HG03060 (cell line): ENCODE results near the gene YEATS4.

Experiments
- ATAC-seq: cut with Tn5 transposase; IDR thresholded peaks from one replicate; pipeline ENCODE4 v1.9.1; 2021; ENCODE audit warnings: low read depth, moderate number of reproducible peaks; ENCODE audit not compliant: unreplicated experiment

Gene YEATS4

GRCh38 chr12:69430942-69431590 lies 71.5 kb downstream of the YEATS4 start:
- no peak for ATAC-seq

GRCh38 chr12:69431591-69432222 lies 72.2 kb downstream of the YEATS4 start:
- no peak for ATAC-seq

GRCh38 chr12:69433653-69434052 lies 74.1 kb downstream of the YEATS4 start:
- no peak for ATAC-seq

GRCh38 chr12:69435644-69436043 lies 76.1 kb downstream of the YEATS4 start:
- no peak for ATAC-seq

DNA sequence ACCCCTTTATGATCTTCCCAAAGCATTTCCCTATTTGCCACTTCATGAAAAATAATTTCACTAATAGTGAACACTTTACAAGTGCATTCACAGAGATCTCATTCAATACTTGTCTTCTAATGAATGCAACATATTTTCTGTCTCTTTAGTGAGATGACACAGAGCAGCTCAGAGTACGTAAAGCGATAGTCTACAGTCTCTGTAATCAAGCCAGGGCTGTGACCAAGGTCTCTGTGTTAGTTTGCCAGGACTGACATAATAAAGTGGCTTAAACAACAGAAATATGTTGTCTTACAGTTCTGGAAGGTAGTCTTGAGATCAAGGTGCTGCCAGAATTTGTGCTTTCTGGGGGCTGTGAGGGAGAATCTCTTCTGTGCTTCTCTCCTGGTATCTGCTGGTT lies 77.5 kb downstream of the YEATS4 start:
- ATAC-seq = no peak

DNA sequence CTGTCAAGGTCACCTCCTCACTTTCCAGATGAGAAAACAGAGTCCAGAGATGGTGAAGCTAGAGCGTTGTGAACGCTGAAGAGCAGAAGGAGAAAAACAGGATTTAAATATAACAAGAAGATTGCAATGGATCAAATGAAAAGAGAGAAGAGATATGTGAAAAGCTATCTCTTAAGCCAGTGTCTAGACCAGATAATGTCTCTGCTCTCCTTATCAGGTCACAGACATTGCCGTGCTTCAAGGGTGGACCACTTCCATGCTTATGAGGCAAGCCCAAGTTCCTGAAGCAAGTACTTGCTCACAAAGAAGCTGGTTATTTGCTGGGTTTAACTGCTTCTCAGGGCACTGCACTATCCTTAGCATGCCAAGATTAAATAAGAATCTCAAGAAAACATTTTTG lies 79.0 kb downstream of the YEATS4 start:
- no peak for ATAC-seq

- no peak for ATAC-seq
Measured at GRCh38 chr12:69440016-69440415, 80.5 kb downstream of the YEATS4 start.
